Choroid plexus epithelial cell (primary cell): ENCODE results near the gene CFAP20DC.
"Not testable (repeated sequence)": the region's sequence is repeated elsewhere in the genome, so short reads cannot be mapped to it uniquely, and the experiment has no call there.

Experiments
- DNase-seq: peaks from one replicate; pipeline ENCODE4 v3.0.0-alpha.2; 2010; ENCODE audit warnings: low read depth
- H3K4me3 ChIP-seq: 2 replicates; pipeline ENCODE4 v1.5.1; 2011; ENCODE audit warnings: low read depth, mild to moderate bottlenecking, control low read depth, low read length, moderate library complexity
- CTCF ChIP-seq: conservative IDR thresholded peaks from 2 replicates; pipeline ENCODE4 v1.5.1; 2011; ENCODE audit warnings: low read depth, mild to moderate bottlenecking, control low read depth, inconsistent platforms, low read length, moderate library complexity

Gene CFAP20DC

GRCh38 chr3:58900386-58900785 is 149.4 kb downstream of the CFAP20DC start:
- no peak for DNase-seq
- no peak overlapping the region for H3K4me3 ChIP-seq
- TF ChIP-seq CTCF: no peak

- no peak for DNase-seq
- no peak overlapping the region for H3K4me3 ChIP-seq
- TF ChIP-seq CTCF: no peak
Measured at GRCh38 chr3:58899953-58900298, 149.9 kb downstream of the CFAP20DC start.

GRCh38 chr3:58899159-58899952 is 150.5 kb downstream of the CFAP20DC start:
- DNase-seq: peak; percentile 29
- H3K4me3 ChIP-seq: no peak overlapping the region
- no peak for TF ChIP-seq CTCF

GRCh38 chr3:58898513-58898912 is 151.3 kb downstream of the CFAP20DC start:
- no peak for TF ChIP-seq CTCF
- no peak for DNase-seq
- no peak overlapping the region for H3K4me3 ChIP-seq

- no peak for DNase-seq
- no peak overlapping the region for H3K4me3 ChIP-seq
- no peak for TF ChIP-seq CTCF
Measured at GRCh38 chr3:58897646-58898045, 152.2 kb downstream of the CFAP20DC start.

- DNase-seq, H3K4me3 ChIP-seq: not testable (repeated sequence)
Measured at GRCh38 chr3:58895678-58896077, 154.1 kb downstream of the CFAP20DC start.

GRCh38 chr3:58892526-58892925 is 157.3 kb downstream of the CFAP20DC start:
- DNase-seq: not testable (repeated sequence)

GRCh38 chr3:58888087-58888486 is 161.7 kb downstream of the CFAP20DC start:
- no peak for TF ChIP-seq CTCF
- H3K4me3 ChIP-seq: no peak overlapping the region

More at GRCh38 chr3:58892526-58892925, 157.3 kb downstream of the CFAP20DC start:
- H3K4me3 ChIP-seq: not testable (repeated sequence)

More at GRCh38 chr3:58888087-58888486, 161.7 kb downstream of the CFAP20DC start:
- no peak for DNase-seq
